ENCODE data around the gene CALR3.
"Not testable (repeated sequence)": the region's sequence is repeated elsewhere in the genome, so short reads cannot be mapped to it uniquely, and the experiment has no call there.

The CALR3 gene

DNA sequence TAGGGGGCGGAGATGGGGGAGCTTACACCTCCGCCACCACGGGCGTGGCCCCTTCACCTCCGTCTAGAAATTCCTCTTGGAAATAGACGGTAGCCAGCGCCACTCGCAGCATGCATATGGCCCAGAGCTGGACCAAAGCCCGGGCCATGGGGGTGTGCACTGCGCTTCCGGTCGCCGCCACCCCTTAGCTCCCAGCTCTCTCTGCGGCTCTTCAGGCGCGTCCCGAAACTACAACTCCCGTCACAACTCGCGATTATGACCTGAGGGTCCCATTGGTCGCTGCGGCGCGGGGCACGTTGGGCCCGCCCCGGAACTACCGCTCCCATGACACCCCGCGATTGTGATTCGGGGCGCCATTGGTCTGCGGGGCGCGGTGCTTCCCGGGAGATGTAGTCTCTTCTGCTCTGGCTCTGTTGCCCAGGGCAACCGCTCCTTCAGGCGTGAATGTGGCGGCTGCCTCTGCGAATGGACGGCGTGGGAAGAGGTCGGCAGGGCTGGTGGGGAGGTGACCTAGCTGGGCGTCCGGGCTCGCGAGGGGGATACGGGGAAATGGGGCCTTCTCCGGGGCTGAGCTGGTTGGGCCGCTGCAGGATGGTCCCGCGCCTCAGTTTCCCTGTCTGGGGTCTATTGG lies at the start of gene CALR3, which contains the start of gene C19orf44:
TSS of gene CALR3 (minus strand) at position 186 of the 631 bp plus-strand sequence. CDS start at position 148, 38 bp downstream.
TSS of gene C19orf44 (plus strand) at position 413 of the 631 bp plus-strand sequence. CDS start 4,399 bp downstream, outside the sequence.
- peak; percentile 97 for DNase-seq

- no peak for DNase-seq
Measured at GRCh38 chr19:16544473-16545231, 48.7 kb upstream of the CALR3 start.

DNA sequence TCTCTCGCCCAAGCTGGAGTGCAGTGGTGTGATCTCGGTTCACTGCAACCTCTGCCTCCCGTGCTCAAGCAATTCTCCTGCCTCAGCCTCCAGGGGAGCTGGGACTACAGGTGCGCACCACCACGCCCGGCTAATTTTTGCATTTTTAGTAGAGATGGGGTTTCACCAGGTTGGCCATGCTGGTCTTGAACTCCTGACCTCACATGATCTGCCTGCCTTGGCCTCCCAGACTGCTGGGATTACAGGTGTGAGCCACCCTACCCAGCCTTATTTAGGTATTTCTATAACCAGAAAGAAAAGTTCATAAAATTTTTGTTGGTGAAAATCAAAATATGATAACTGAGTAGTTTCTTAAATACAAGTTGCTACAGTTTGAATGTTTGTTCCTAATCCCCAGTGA lies 47.8 kb upstream of the CALR3 start:
- DNase-seq, result not testable (repeated sequence)

DNA sequence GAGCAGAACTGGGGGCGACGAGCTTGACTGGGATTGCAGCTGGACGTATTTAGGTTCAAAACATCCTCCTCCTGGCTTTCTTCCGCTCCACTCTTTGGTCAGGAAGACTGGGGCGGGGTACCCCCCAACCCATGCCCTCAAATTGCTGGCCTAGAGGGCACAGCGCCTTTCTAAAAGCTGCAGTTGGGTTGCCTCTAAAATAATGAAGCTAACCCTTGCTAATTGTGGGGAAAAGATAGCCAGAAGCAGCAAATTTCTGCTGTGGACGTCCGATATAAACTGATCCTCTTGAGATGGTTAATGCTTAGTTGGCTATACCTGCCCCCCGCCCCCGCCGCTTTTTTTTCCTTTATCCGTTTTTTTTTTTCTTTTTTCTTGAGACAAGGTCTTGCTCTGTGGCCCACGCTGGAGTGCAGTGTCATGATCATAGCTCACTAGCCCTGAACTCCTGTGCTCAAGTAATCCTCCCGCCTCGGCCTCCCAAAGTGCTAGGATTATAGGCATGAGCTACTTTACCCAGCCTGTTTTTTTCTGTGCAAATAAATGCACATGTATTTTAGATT lies 47.0 kb upstream of the CALR3 start:
- no peak for DNase-seq

GRCh38 chr19:16542045-16542909 lies 46.3 kb upstream of the CALR3 start, which contains the start of gene CHERP:
CHERP (minus strand) TSS chr19:16542437; CDS start chr19:16542378, 59 bp downstream.
- DNase-seq, result peak; percentile 95

DNA sequence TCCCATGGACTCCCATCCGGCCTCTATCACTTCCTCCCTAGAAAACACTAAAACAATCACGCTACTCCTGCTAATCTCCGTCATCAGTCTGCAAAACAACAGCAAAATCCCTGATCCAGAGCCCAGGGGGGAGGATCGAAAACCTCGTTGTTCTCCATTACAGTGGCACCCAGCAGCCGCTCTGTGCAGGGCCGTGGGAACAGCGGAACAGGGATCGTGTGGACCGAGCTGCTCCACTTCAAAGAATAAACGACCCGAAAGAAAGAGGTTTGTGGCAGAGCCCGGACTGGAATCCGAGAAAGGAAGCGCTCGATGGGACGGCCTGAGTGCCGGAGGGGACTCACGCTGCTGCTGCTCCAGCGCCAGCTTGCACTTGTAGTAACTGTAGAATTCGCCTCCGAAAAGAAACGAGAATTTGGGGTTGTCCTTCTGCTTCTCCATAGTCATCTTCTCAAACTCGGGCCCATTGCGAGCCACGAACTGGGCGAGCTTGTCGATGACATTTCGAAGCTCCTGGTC lies 45.6 kb upstream of the CALR3 start:
- DNase-seq, result peak; percentile 14

DNA sequence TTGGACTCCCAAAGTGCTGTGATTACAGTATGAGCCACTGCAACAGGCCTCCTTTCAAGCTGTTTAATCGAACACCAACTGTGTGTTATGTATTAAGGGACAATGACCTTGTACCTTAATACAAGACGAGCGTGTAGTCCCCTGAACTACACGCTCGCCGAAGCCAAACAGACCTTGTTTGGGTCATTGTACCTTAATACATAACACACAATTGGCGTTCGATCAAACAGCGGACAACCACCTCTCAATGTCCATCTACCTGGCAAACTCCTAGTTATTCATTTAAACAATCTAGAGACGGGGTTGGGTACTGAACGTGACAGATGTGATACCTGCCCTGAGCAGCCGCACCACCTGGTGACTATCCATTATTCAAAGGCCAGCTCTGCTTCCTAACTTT lies 45.0 kb upstream of the CALR3 start:
- DNase-seq, result no peak

- no peak for DNase-seq
Measured at GRCh38 chr19:16537111-16537510, 41.1 kb upstream of the CALR3 start.

DNA sequence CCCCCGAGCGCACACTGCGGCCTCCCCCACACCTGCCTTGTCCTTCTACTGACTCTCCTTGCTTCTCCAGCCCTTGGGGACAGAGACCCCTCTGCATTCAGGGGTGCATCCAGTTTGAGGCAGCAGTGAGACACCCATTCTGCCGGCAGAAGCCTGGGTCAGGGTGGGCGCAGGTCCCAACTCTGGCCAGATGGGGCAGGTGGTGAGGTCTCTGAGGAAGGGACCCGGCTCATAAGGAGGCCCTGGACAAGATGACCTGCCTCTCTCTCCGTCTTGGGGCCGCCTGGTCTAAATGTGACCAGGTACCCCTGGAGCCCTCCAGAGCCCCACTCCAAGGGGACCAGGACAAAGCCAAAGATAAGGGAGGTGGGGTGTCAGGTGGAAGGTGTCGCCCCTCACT lies 40.2 kb upstream of the CALR3 start:
- DNase-seq, result no peak

GRCh38 chr19:16535381-16535780 lies 39.4 kb upstream of the CALR3 start:
- no peak for DNase-seq

GRCh38 chr19:16532440-16533234 lies 36.7 kb upstream of the CALR3 start:
- DNase-seq, result no peak

DNA sequence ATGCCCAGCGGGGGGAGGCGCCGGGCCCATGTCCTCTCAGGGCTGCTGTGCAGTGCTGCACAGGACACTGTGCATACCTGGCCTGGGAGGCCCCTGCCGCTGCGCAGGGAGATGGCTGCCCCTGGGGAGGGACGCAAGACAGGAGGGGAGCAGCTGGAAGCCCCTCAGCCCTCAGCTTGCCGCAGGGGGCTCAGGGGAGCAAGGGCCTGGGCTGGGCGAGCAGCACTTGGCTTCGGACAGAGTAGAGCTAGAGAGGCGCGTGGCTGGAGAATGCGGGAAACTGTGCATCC lies 35.4 kb upstream of the CALR3 start:
- no peak for DNase-seq

- no peak for DNase-seq
Measured at GRCh38 chr19:16530540-16531379, 34.8 kb upstream of the CALR3 start.

GRCh38 chr19:16529466-16530144 lies 33.6 kb upstream of the CALR3 start:
- DNase-seq, result no peak

GRCh38 chr19:16527971-16528521 lies 32.1 kb upstream of the CALR3 start:
- peak; percentile 20 for DNase-seq

DNA sequence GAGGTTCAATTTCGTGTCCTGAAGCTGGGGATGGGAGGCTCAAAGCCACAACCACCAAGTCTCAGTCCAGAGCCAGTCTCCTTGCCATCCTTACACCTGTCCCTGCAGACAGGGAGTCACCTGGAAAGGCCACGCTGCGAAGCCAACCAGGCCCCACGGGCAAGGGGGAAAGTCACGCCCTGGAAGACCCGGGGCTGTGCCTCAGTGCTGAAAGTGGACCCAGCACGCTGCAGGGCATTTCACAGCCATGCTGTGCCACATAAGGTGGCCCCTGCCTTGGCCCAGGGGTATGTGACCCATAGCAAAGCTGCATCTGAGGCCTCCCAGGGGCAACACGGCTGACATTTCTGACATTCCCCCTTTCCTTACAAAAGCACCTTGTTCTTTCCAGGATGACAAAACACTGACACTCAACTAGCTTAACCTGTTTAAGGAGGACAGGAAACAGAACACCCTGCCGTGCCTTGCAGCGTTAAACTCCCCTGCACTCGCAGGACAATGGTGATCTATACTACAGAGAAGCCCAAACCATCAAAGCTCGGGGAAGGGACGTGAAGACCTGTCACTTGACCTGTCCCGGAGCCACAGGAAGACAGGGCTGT lies 31.5 kb upstream of the CALR3 start:
- no peak for DNase-seq

GRCh38 chr19:16525751-16526481 lies 29.9 kb upstream of the CALR3 start:
- no peak for DNase-seq

- no peak for DNase-seq
Measured at GRCh38 chr19:16524991-16525734, 29.2 kb upstream of the CALR3 start.

Measured in stimulated activated naive CD4-positive, alpha-beta T cell treated with Interleukin-2 at 50 U/mL for 16 hours (primary cell).